Fibroblast of skin of right biceps (primary cell): ENCODE data around the gene TMEM258.
A peak's percentile ranks its signal among the peaks of the same experiment; 100 is the strongest.

Experiments
- DNase-seq: peaks from one replicate; pipeline ENCODE4 v3.0.0-alpha.2; 2013

TMEM258 gene

GRCh38 chr11:61792310-61793082 lies at the start of gene TMEM258, which contains the start of gene FEN1:
Gene TMEM258 (minus strand): TSS chr11:61792599. CDS start chr11:61792558, 41 bp downstream.
Gene FEN1 (plus strand): TSS chr11:61792911. CDS start chr11:61795362, 2,451 bp downstream.
- peak; percentile 94 for DNase-seq

- DNase-seq, result no peak
These were observed 49.5 kb upstream of the TMEM258 start for GRCh38 chr11:61841636-61842527.

- no peak for DNase-seq
These were observed 48.0 kb upstream of the TMEM258 start for GRCh38 chr11:61840371-61840770.

GRCh38 chr11:61839742-61840141 lies 47.3 kb upstream of the TMEM258 start:
- DNase-seq, result no peak

DNA sequence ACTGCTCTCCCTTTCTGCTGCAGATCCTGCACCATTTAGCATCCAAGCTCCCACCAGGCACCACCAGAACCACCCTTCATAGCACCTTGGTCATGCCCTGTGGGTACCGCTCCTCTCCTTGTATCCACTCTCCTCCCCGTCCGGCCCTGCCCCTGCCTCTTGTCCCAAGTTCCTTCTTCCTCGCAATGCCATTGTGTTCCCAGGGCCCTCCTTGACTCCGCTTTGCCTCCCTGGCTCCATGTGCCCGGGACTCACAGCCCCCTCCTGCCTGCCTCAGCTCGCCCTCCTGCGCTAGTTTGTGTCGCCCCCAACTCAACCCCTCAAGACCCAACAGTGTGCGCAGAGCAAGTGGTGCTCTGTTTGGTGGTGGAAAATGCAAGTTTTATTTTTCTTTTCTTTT lies 46.5 kb upstream of the TMEM258 start:
- no peak for DNase-seq

- DNase-seq, result no peak
These were observed 46.1 kb upstream of the TMEM258 start for GRCh38 chr11:61838501-61838900.

GRCh38 chr11:61837411-61838005 lies 45.1 kb upstream of the TMEM258 start:
- no peak for DNase-seq

DNA sequence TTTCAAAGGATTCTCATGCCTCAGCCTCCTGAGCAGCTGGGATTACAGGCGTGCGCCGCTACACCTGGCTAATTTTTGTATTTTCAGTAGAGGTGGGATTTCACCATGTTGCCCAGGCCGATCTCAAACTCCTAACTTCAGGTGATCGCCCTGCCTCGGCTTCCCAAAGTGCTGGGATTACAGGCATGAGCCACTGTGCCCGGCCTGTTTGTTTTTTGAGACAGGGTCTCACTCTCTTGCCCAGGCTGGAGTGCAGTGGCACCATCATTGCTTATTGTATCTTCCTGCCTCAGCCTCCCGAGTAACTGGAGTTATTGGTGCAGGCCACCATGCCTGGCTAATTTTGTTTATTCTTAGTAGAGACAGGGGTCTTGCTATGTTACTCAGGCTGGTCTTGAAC lies 43.8 kb upstream of the TMEM258 start:
- DNase-seq, result no peak

- DNase-seq, result peak; percentile 76
These were observed 42.1 kb upstream of the TMEM258 start for GRCh38 chr11:61834278-61835048.

- no peak for DNase-seq
These were observed 41.5 kb upstream of the TMEM258 start for GRCh38 chr11:61833926-61834277.

DNA sequence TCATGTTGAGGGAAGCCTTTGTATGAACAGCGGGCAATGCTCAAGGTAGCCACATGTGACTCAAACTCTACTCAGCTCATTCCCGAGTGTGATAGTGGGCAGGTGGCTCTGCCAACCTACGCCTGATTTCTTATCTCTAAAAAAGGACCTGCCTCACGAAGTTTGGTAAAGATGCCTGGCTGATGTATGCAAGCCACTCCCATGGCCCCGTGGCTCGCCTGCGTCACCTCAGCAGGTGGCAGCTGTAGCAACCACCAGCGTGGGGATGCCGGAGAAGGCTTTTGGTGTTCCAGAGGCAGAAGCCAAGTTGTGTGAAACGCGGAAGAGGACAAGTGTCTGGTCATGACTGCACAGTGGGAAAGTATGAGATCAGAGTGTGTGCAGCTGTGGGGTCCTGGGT lies 41.1 kb upstream of the TMEM258 start:
- DNase-seq, result no peak

DNA sequence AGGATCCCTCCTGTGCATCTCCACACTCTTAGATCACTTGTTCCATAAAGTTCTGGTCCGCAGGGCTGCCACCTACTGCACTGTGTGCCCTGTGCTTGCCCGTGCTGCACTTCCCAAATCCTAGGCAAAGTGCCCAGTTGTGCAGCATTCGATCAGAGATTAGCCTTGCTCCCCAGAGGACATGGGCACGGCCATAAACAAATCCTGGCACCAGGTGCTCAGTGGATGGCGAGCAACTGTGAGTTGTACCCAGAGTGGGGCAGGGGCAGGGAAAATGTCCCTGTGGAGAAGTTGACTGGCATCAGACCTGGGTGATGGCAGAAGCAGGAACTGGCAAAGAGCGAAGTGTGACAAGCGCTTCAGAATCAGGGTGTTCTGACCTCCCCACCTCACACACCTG lies 40.4 kb upstream of the TMEM258 start:
- DNase-seq, result no peak

DNA sequence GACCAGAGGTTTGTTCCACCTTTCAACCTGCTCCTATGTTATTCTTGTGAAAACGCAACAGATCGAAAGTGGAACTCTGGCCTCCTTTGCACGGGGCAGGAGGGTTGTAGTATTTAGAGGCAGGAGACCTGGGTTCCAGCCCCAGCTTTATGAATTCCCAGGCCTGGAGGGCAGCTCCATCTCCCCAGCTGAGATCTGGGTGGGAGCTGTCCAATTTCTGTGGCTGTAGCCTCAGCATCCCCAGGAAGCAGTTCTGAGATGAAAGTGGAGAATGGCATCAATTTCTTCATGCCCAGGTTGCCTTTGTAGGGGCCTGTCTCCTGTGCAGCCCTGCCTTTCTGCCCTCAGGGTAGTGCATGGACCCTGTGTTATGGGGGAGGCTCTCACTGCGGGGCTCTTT lies 39.8 kb upstream of the TMEM258 start:
- DNase-seq, result no peak

- DNase-seq, result peak; percentile 39
These were observed 38.1 kb upstream of the TMEM258 start for GRCh38 chr11:61830237-61831105.

GRCh38 chr11:61829806-61830205 lies 37.4 kb upstream of the TMEM258 start:
- DNase-seq, result no peak

DNA sequence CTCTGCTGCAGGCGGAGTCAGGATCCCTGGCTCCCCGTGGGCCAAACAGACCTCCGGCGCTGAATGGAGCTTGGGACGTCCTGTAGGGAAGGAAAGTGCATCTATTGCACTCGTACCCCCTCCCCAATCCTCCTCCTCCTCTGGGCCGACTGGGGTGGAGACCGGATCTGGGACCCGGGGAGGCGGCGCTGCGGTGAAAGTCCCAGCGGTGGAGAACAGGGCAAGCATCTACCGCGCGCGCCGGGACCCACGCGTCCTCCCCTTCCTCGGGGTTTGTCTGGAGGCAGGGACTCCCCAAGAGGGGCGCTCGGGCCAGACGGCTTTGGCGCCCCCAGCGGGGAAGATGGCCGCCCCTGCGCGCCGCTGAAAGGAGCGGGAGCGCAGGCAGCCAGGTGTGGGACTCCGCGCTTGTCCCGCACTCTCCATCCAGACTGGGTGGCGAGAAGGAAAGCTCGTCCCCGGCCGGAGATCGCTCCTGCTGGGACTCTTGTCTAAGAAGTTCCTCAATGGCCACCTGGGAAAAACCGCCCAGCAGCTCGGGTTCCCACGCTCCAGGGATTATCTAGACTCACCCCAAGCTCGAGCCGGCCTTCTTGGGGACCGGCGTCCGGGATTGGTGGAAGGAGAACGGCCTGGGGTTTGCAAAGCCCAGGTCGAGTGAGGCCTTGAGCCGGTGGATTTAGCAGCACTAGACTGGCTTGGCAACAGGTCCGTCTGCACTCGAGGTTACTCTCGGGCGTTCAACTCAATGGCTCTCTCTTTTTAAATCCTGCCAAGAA lies 36.4 kb upstream of the TMEM258 start:
- DNase-seq, result peak; percentile 41

GRCh38 chr11:61828379-61828628 lies 35.9 kb upstream of the TMEM258 start:
- DNase-seq, result no peak

DNA sequence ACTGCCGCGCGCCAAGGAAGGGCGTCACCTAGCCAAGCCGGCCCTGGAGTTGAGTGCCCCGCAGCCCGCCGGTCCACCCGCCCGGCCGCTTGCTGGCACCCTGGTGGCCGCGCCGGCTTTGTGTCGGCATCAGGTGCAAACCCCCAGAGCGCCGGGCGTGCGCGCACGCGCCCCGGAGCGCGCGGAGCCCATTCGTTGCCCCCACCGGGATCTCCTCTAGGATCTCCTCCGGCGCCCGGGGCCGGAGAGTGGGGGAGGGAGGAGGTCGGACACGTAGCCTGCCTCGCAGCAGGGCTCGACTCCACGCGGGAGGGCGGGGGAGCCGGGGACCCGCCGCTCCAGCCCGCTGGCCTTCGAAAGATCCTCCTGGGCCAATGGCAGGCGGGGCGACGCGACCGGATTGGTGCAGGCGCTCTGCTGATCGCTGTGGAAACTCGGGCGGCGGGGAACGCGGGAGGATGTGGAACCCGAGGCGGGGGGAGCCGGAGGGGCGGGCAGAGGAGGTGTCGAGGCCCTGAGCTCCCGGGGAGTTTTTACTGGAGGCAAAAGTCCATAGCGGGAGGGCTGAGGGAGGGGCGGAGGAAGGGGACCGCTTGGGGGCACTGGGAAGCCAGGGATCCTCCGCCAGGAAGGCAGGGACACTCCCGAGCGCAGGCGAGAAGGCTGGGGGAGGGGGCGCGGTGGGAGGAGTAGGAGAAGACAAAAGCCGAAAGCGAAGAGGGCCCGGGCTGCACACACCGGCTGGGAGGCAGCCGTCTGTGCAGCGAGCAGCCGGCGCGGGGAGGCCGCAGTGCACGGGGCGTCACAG lies 35.4 kb upstream of the TMEM258 start, which contains the start of gene FADS2:
Gene FADS2 (plus strand): TSS at position 730 of the 808 bp plus-strand sequence. CDS start 91 bp downstream, outside the sequence.
- peak; percentile 95 for DNase-seq

DNA sequence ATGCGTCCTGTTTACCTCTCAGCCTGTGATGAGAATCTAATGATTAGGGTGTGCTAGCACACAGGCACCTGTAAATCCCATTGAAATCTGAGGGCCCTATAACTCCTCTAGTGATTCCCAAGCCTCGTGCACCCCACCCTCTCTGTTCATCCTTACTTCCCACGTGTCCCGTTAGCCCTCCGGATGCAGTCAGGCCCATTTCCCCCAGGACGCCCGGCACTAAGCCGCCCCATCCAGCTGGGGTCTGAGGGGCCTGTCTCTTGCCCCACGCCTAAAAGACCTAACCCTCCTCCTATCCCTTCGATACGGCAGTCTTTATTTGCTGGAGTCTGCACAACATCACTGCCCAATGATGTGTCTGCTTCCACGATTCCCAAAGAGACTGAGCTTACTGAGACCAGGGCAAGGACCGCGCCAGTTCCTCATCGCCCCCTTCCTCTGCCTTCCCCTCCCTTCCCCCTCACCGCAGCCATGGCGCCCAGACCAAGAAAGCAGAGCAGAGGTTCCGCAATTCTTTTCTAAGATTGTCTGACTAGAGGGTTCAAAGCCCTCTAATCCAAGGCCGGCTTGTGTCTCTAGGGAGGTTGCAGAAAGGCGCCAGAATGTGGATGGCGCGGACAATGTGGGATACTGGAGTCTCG lies 34.7 kb upstream of the TMEM258 start:
- no peak for DNase-seq

DNA sequence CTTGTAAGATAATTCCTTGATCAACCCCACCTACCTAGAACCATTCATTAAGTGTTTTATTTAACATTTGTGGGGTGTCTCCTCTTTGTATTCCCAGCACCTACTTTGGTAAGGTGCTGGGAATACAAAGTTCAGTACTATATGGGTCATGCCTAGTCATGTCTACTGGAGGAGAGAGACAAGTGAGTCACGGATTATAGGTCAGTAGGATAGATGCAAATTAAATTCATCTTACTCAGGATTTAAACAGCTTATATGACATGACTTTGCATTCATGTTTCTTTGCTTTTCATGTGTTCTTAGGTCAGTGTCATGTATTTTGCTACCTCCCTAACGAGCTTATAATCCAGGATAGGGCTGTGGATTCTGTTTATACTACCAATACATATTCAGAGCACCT lies 27.8 kb upstream of the TMEM258 start:
- peak; percentile 37 for DNase-seq
